22Rv1 (cell line): ENCODE measurements around the gene KCNG2.

ENCODE experiments used
- CTCF ChIP-seq: fragments of 450-650 bp; IDR thresholded peaks from 2 replicates; pipeline ENCODE4 v1.5.1; 2017; ENCODE audit warnings: mild to moderate bottlenecking
- ZFX ChIP-seq: fragments of 450-650 bp; IDR thresholded peaks from 2 replicates; pipeline ENCODE4 v1.6.1; 2017; ENCODE audit warnings: antibody characterized with exemption, borderline replicate concordance

- TF ChIP-seq CTCF (no peak), ZFX (no peak)
Measured at GRCh38 chr18:79911344-79912270, 113.9 kb downstream of the KCNG2 start.
